HepG2 (cell line): ENCODE measurements around the gene GSC2. TPM values are rescaled to one million over a fixed set of nuclear protein-coding genes. Genes with fewer than 3 reads are reported as not detected.

ENCODE experiments used
- CREM ChIP-seq, 2 experiments: sonication (generic) in 1 of 2; formaldehyde crosslinking in 1 of 2; IDR thresholded peaks; 2 replicates each; pipeline versions ENCODE4 v1.4.0 to v1.6.1; 2016 to 2020; ENCODE audit warnings: antibody characterized with exemption in 1 of 2, mild to moderate bottlenecking in 1 of 2, missing genetic modification reagents in 1 of 2
- GZF1 ChIP-seq: sonication (generic); formaldehyde crosslinking; IDR thresholded peaks from 2 replicates; pipeline ENCODE4 v1.5.1; 2020; ENCODE audit warnings: mild to moderate bottlenecking, missing genetic modification reagents
- HNRNPUL1 ChIP-seq: fragments of 200-400 bp; formaldehyde crosslinking; IDR thresholded peaks from 2 replicates; pipeline ENCODE4 v1.6.1; 2017; ENCODE audit warnings: low read depth, mild to moderate bottlenecking, low read length, moderate library complexity
- HOXA5 ChIP-seq: sonication (generic); formaldehyde crosslinking; IDR thresholded peaks from 2 replicates; pipeline ENCODE4 v1.4.0; 2020; ENCODE audit warnings: missing genetic modification reagents
- RBFOX2 ChIP-seq: fragments of 200-400 bp; formaldehyde crosslinking; IDR thresholded peaks from 2 replicates; pipeline ENCODE4 v1.6.1; 2017; ENCODE audit warnings: low read depth, mild to moderate bottlenecking, low read length
- SIX4 ChIP-seq: sonication (generic); formaldehyde crosslinking; IDR thresholded peaks from 2 replicates; pipeline ENCODE4 v1.4.0; 2020; ENCODE audit warnings: missing genetic modification reagents
- SNRNP70 ChIP-seq: fragments of 200-400 bp; formaldehyde crosslinking; IDR thresholded peaks from 2 replicates; pipeline ENCODE4 v1.6.1; 2017; ENCODE audit warnings: mild to moderate bottlenecking, low read depth, low read length, moderate library complexity
- SP140L ChIP-seq: sonication (generic); formaldehyde crosslinking; IDR thresholded peaks from 2 replicates; pipeline ENCODE4 v1.4.0; 2020; ENCODE audit warnings: missing genetic modification reagents, borderline replicate concordance
- ZNF569 ChIP-seq: sonication (generic); formaldehyde crosslinking; IDR thresholded peaks from 2 replicates; pipeline ENCODE4 v1.5.0; 2020; ENCODE audit warnings: mild to moderate bottlenecking, missing genetic modification reagents, moderate library complexity, borderline replicate concordance
- polyA plus RNA-seq, 8 experiments: library from polyadenylated mRNA; depleted of rRNA in 3 of 8; stranded (reverse) in 7 of 8; unstranded in 1 of 8; fragments of >200 nt; fragmentation: Illumina TruSeq in 4 of 8; extraction: Trizol in 4 of 8; gene quantifications; 2 replicates each; pipeline versions ENCODE4 v1.2.1 to v1.2.3, GENCODE V29; 2011 to 2016; ENCODE audit warnings: low read depth in 4 of 8, missing spikeins in 1 of 8, mixed read lengths in 1 of 8; ENCODE audit not compliant: insufficient read depth in 1 of 8
- total RNA-seq, 5 experiments: library from RNA; depleted of rRNA; stranded (reverse); fragments of >200 nt; fragmentation: Illumina TruSeq; extraction: Trizol; gene quantifications; 2 replicates each; pipeline ENCODE4 v1.2.3, GENCODE V29; 2016; ENCODE audit warnings: low read depth in 1 of 5
- TF ChIP-seq, protein P1 (sequence below): sonication (generic); IDR thresholded peaks from 2 replicates; pipeline ENCODE4 v1.6.1; 2016; ENCODE audit warnings: low read depth, borderline replicate concordance
- TF ChIP-seq, protein P2 (sequence below), 2 experiments: sonication (generic) in 1 of 2; formaldehyde crosslinking in 1 of 2; IDR thresholded peaks; 2 replicates each; pipeline versions ENCODE4 v1.6.1 to v1.9.0; 2014 to 2022; ENCODE audit warnings: antibody characterized with exemption in 1 of 2, borderline replicate concordance in 1 of 2, inconsistent platforms in 1 of 2, low read depth in 1 of 2, missing genetic modification reagents in 1 of 2
- TF ChIP-seq, protein P3 (sequence below): sonication (generic); formaldehyde crosslinking; IDR thresholded peaks from 2 replicates; pipeline ENCODE4 v1.5.1; 2020; ENCODE audit warnings: missing genetic modification reagents, mild to moderate bottlenecking, borderline replicate concordance
- TF ChIP-seq, protein P4 (sequence below): sonication (generic); formaldehyde crosslinking; IDR thresholded peaks from 2 replicates; pipeline ENCODE4 v1.5.0; 2020; ENCODE audit warnings: missing genetic modification reagents, mild to moderate bottlenecking, borderline replicate concordance
- TF ChIP-seq, protein P5 (sequence below): sonication (generic); formaldehyde crosslinking; IDR thresholded peaks from 2 replicates; pipeline ENCODE4 v1.8.1; 2022; ENCODE audit warnings: mild to moderate bottlenecking, missing genetic modification reagents

Gene GSC2
- total and polyA plus RNA-seq, 2 of the 13 experiments (the other 11 are each of a cell fraction or from before 2014, with no cell fraction given): not detected

DNA sequence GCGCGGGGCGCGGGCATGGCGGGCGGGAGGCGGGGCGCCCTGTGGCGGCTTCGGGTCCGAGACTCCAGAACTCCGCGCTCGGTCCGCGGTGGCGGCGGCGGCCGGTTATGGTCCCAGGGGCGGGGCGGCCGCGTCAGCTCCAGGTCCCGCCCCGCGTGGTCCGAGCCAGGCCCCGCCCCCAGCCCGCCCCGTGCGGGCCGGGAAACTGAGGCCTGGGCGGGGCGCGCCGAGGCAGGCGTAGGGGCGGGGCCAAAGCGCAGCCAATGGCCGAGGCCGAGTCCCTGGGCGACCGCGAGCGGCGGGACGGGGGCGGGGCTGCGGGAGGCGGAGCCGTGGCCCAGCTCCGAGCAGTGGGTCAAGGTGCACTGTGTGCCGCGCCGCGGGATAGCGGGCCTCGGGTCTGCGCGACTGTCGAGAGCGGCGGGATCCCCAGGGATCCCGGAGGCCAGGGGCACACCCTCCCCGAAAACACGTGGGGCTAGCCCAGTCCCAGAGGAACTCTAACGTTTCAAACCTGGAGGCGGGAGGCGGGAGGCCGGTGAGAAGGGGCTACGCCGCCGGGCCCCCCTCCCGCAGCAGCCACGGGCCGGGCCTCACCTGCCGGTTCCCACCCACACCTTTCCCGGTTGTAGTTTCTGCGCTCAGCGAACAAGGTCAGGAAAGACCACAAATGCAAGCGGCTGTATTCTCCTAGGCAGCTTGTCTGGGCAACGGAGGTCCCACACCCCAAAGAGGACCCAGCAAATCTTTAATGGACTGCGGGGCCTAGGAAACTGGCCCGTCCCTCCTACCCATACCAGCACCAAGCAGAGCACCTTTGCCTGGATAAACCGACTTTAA is 28.8 kb upstream of the GSC2 start, which contains the start of gene SLC25A1 (continued):
- TF ChIP-seq SIX4 (CRISPR knock-in tag) (no peak), GZF1 (CRISPR knock-in tag) (no peak), RBFOX2 (peak; percentile 89), HOXA5 (peak; percentile 88), ZNF569 (CRISPR knock-in tag) (peak; percentile 65; the same call in 1 of the 2 replicates), CREM (IDR thresholded peaks at IDR 0.05) (no peak), CREM (CRISPR knock-in tag; IDR thresholded peaks at IDR 0.05) (no peak), SNRNP70 (no peak), HNRNPUL1 (no peak), SP140L (CRISPR knock-in tag) (no peak)
- TF ChIP-seq, protein P1, sequence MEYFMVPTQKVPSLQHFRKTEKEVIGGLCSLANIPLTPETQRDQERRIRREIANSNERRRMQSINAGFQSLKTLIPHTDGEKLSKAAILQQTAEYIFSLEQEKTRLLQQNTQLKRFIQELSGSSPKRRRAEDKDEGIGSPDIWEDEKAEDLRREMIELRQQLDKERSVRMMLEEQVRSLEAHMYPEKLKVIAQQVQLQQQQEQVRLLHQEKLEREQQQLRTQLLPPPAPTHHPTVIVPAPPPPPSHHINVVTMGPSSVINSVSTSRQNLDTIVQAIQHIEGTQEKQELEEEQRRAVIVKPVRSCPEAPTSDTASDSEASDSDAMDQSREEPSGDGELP: no peak
- TF ChIP-seq, protein P2, sequence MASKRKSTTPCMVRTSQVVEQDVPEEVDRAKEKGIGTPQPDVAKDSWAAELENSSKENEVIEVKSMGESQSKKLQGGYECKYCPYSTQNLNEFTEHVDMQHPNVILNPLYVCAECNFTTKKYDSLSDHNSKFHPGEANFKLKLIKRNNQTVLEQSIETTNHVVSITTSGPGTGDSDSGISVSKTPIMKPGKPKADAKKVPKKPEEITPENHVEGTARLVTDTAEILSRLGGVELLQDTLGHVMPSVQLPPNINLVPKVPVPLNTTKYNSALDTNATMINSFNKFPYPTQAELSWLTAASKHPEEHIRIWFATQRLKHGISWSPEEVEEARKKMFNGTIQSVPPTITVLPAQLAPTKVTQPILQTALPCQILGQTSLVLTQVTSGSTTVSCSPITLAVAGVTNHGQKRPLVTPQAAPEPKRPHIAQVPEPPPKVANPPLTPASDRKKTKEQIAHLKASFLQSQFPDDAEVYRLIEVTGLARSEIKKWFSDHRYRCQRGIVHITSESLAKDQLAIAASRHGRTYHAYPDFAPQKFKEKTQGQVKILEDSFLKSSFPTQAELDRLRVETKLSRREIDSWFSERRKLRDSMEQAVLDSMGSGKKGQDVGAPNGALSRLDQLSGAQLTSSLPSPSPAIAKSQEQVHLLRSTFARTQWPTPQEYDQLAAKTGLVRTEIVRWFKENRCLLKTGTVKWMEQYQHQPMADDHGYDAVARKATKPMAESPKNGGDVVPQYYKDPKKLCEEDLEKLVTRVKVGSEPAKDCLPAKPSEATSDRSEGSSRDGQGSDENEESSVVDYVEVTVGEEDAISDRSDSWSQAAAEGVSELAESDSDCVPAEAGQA (IDR thresholded peaks at IDR 0.05; ENCODE audit: low read depth): no peak
- TF ChIP-seq, protein P2 (CRISPR knock-in tag; IDR thresholded peaks at IDR 0.05; ENCODE audit: borderline replicate concordance): 0 out of 2 replicates have a peak, but pooled peaks have one; percentile 14
- TF ChIP-seq, protein P3, sequence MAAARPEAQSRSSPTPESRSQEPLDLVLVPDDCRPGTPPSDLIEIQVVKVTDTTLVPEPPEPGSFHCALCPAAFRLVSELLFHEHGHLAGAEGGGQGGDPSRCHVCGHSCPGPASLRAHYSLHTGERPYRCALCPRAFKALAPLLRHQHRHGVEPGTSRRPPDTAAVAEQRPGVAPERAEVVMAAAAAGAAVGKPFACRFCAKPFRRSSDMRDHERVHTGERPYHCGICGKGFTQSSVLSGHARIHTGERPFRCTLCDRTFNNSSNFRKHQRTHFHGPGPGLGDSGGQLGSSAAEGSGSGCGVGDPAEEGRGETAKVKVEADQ: no peak; the same call in 1 of the 2 replicates
- TF ChIP-seq, protein P4, sequence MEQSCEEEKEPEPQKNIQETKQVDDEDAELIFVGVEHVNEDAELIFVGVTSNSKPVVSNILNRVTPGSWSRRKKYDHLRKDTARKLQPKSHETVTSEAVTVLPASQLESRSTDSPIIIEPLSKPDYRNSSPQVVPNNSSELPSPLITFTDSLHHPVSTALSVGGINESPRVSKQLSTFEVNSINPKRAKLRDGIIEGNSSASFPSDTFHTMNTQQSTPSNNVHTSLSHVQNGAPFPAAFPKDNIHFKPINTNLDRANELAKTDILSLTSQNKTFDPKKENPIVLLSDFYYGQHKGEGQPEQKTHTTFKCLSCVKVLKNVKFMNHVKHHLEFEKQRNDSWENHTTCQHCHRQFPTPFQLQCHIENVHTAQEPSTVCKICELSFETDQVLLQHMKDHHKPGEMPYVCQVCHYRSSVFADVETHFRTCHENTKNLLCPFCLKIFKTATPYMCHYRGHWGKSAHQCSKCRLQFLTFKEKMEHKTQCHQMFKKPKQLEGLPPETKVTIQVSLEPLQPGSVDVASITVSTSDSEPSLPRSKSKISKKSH (CRISPR knock-in tag): peak; percentile 20; the same call in 1 of the 2 replicates
- TF ChIP-seq, protein P5, sequence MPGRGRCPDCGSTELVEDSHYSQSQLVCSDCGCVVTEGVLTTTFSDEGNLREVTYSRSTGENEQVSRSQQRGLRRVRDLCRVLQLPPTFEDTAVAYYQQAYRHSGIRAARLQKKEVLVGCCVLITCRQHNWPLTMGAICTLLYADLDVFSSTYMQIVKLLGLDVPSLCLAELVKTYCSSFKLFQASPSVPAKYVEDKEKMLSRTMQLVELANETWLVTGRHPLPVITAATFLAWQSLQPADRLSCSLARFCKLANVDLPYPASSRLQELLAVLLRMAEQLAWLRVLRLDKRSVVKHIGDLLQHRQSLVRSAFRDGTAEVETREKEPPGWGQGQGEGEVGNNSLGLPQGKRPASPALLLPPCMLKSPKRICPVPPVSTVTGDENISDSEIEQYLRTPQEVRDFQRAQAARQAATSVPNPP: 0 out of 2 replicates have a peak, but pooled peaks have one; percentile 22
